Measurements from ENCODE around the gene TNRC6A.
"Not testable (repeated sequence)": the region's sequence is repeated elsewhere in the genome, so short reads cannot be mapped to it uniquely, and the experiment has no call there.

TNRC6A gene

GRCh38 chr16:24810951-24811843 is 81.7 kb downstream of the TNRC6A start:
- no peak for TF ChIP-seq CTCF (IDR thresholded peaks at IDR 0.05; ENCODE audit: borderline replicate concordance, control extremely low read depth, extremely low read depth, insufficient read depth, missing control alignments)
- no peak for DNase-seq (ENCODE audit: low spot score)
- in situ Hi-C loops (cut with MboI; ENCODE audit: low sequenced_read_pairs, unreplicated experiment): no loop called here

- in situ Hi-C loops (cut with MboI; ENCODE audit: low sequenced_read_pairs, unreplicated experiment); DNase-seq (ENCODE audit: low spot score): not testable (repeated sequence)
Observed at GRCh38 chr16:24812813-24813212, 83.4 kb downstream of the TNRC6A start.

GRCh38 chr16:24815021-24815420 is 85.6 kb downstream of the TNRC6A start:
- no peak for DNase-seq (ENCODE audit: low spot score)
- in situ Hi-C loops (cut with MboI; ENCODE audit: low sequenced_read_pairs, unreplicated experiment): no loop called here
- TF ChIP-seq CTCF (IDR thresholded peaks at IDR 0.05; ENCODE audit: borderline replicate concordance, control extremely low read depth, extremely low read depth, insufficient read depth, missing control alignments): no peak

GRCh38 chr16:24816688-24817087 is 87.2 kb downstream of the TNRC6A start:
- in situ Hi-C loops (cut with MboI; ENCODE audit: low sequenced_read_pairs, unreplicated experiment): no loop called here
- TF ChIP-seq CTCF (IDR thresholded peaks at IDR 0.05; ENCODE audit: borderline replicate concordance, control extremely low read depth, extremely low read depth, insufficient read depth, missing control alignments): no peak
- no peak for DNase-seq (ENCODE audit: low spot score)

- in situ Hi-C loops (cut with MboI; ENCODE audit: low sequenced_read_pairs, unreplicated experiment): no loop called here
- DNase-seq (ENCODE audit: low spot score): no peak
- TF ChIP-seq CTCF (IDR thresholded peaks at IDR 0.05; ENCODE audit: borderline replicate concordance, control extremely low read depth, extremely low read depth, insufficient read depth, missing control alignments): no peak
Observed at GRCh38 chr16:24819462-24820040, 90.1 kb downstream of the TNRC6A start.

- no peak for DNase-seq (ENCODE audit: low spot score)
- TF ChIP-seq CTCF (IDR thresholded peaks at IDR 0.05; ENCODE audit: borderline replicate concordance, control extremely low read depth, extremely low read depth, insufficient read depth, missing control alignments): no peak
- in situ Hi-C loops (cut with MboI; ENCODE audit: low sequenced_read_pairs, unreplicated experiment): no loop called here
Observed at GRCh38 chr16:24820522-24820921, 91.1 kb downstream of the TNRC6A start.

GRCh38 chr16:24821129-24821528 is 91.7 kb downstream of the TNRC6A start:
- TF ChIP-seq CTCF (IDR thresholded peaks at IDR 0.05; ENCODE audit: borderline replicate concordance, control extremely low read depth, extremely low read depth, insufficient read depth, missing control alignments): no peak
- in situ Hi-C loops (cut with MboI; ENCODE audit: low sequenced_read_pairs, unreplicated experiment): no loop called here
- no peak for DNase-seq (ENCODE audit: low spot score)
